ENCODE data around the gene RIPOR3. TPM values are rescaled to one million over a fixed set of nuclear protein-coding genes. Genes with fewer than 3 reads are reported as not detected.

RIPOR3 gene
- total and polyA plus RNA-seq, 12 donors: 1.6 to 50.2 (median 3.3) TPM

- H3K4me1 ChIP-seq: peaks cover 0 to 27% (median 12%) of the 10 kb centered on the region in 9 donors
- no peak for ATAC-seq
- TF ChIP-seq CTCF (IDR thresholded peaks at IDR 0.05): no peak
- H3K9me3 ChIP-seq: no peaks in the 10 kb centered on the region
- no peak overlapping the region for H3K4me3 ChIP-seq
- no peak for DNase-seq
- 65 to 79% methylated on average over 7 of the region's 7 CpGs for WGBS, 2 donors
- intact Hi-C loops (cut with DNase I): loop anchor here in 6 of 10 donors (5.0 to 10.0 kb wide), 2 partner anchors 113 to 115 kb away; no protein-coding TSS in a partner anchor
- peak overlapping the region in 3 of 10 donors; percentile 14 to 48 (median 31) for H3K27ac ChIP-seq
- H3K27me3 ChIP-seq: no peaks in the 10 kb centered on the region
- no peaks in the 10 kb centered on the region for H3K36me3 ChIP-seq
Observed at GRCh38 chr20:50629670-50630045, 61.7 kb downstream of the RIPOR3 start.

- ATAC-seq (no peak), DNase-seq (no peak)
- H3K4me1 ChIP-seq: peaks cover 0 to 27% (median 12%) of the 10 kb centered on the region in 9 donors
- H3K36me3 ChIP-seq: no peaks in the 10 kb centered on the region
- intact Hi-C loops (cut with DNase I): loop anchor here in 6 of 10 donors (5.0 to 10.0 kb wide), 2 partner anchors 113 to 116 kb away; no protein-coding TSS in a partner anchor
- no peak for TF ChIP-seq CTCF (IDR thresholded peaks at IDR 0.05)
- WGBS, 2 donors: 71 to 82% methylated on average over 16 of the region's 16 CpGs
- peak overlapping the region in 4 of 10 donors; percentile 14 to 48 (median 36) for H3K27ac ChIP-seq
- no peaks in the 10 kb centered on the region for H3K9me3 ChIP-seq
- H3K4me3 ChIP-seq: no peak overlapping the region
- H3K27me3 ChIP-seq: no peaks in the 10 kb centered on the region
Observed at GRCh38 chr20:50628853-50629669, 62.3 kb downstream of the RIPOR3 start.

GRCh38 chr20:50628332-50628731 lies 63.0 kb downstream of the RIPOR3 start:
- H3K9me3 ChIP-seq: no peaks in the 10 kb centered on the region
- 61 to 64% methylated on average over 11 of the region's 11 CpGs for WGBS, 2 donors
- DNase-seq (no peak), ATAC-seq (no peak)
- no peaks in the 10 kb centered on the region for H3K36me3 ChIP-seq
- H3K27me3 ChIP-seq: no peaks in the 10 kb centered on the region
- H3K27ac ChIP-seq: no peak overlapping the region
- no peak for TF ChIP-seq CTCF (IDR thresholded peaks at IDR 0.05)
- no peak overlapping the region for H3K4me3 ChIP-seq
- intact Hi-C loops (cut with DNase I): loop anchor here in 6 of 10 donors (5.0 to 10.0 kb wide), 2 partner anchors 114 to 116 kb away; no protein-coding TSS in a partner anchor
- peaks cover 0 to 27% (median 12%) of the 10 kb centered on the region in 9 donors for H3K4me1 ChIP-seq

- Histone ChIP-seq H3K4me1 (peaks cover 0 to 27% (median 12%) of the 10 kb centered on the region in 9 donors), H3K9me3 (no peaks in the 10 kb centered on the region), H3K4me3 (no peak overlapping the region), H3K27me3 (no peaks in the 10 kb centered on the region), H3K27ac (no peak overlapping the region), H3K36me3 (no peaks in the 10 kb centered on the region)
- TF ChIP-seq CTCF (IDR thresholded peaks at IDR 0.05): no peak
- 86 to 90% methylated on average over 9 of the region's 9 CpGs for WGBS, 2 donors
- intact Hi-C loops (cut with DNase I): loop anchor here in 7 of 10 donors (2.0 to 10.0 kb wide), 3 partner anchors 113 to 117 kb away; no protein-coding TSS in a partner anchor
- DNase-seq (no peak), ATAC-seq (no peak)
Observed at GRCh38 chr20:50627747-50628146, 63.6 kb downstream of the RIPOR3 start.
